AG04449 (cell line): ENCODE data around the gene WNT7A.

Experiments
- CTCF ChIA-PET: fragments of 350-600 bp; formaldehyde crosslinking; extraction: SDS; loops from one replicate; lab custom pipeline; 2021; ENCODE audit warnings: antibody characterized with exemption; lab: Yijun Ruan, JAX
- POLR2A ChIA-PET: fragments of 400-600, 350-600 bp; formaldehyde crosslinking; extraction: SDS; loops from one replicate; lab custom pipeline; 2020; ENCODE audit warnings: antibody characterized with exemption, inconsistent platforms; lab: Yijun Ruan, JAX
- DNase-seq: peaks from one replicate; pipeline ENCODE4 v3.0.0-alpha.2; 2010; ENCODE audit warnings: low read depth, low spot score
- H3K4me3 ChIP-seq: 2 replicates; pipeline ENCODE4 v1.5.1; 2011; ENCODE audit warnings: low read depth, mild to moderate bottlenecking, control low read depth, low read length
- CTCF ChIP-seq: IDR thresholded peaks from one replicate; pipeline ENCODE4 v1.5.1; 2011; ENCODE audit warnings: mild to moderate bottlenecking, moderate library complexity, low read length, control low read depth, inconsistent platforms; ENCODE audit not compliant: insufficient read depth; ENCODE audit errors: missing control alignments

The WNT7A gene

GRCh38 chr3:13786811-13787210 lies 93.1 kb downstream of the WNT7A start:
- no peak for DNase-seq
- no peak for TF ChIP-seq CTCF
- ChIA-PET POLR2A (no interaction called here), CTCF (no interaction called here)
- H3K4me3 ChIP-seq = no peak overlapping the region

GRCh38 chr3:13785853-13786436 lies 93.9 kb downstream of the WNT7A start:
- ChIA-PET CTCF (no interaction called here), POLR2A (no interaction called here)
- H3K4me3 ChIP-seq = no peak overlapping the region
- DNase-seq = no peak
- no peak for TF ChIP-seq CTCF

GRCh38 chr3:13785351-13785750 lies 94.5 kb downstream of the WNT7A start:
- no peak for DNase-seq
- POLR2A ChIA-PET = no interaction called here
- no peak for TF ChIP-seq CTCF
- CTCF ChIA-PET = no interaction called here
- H3K4me3 ChIP-seq = no peak overlapping the region

GRCh38 chr3:13783476-13783875 lies 96.4 kb downstream of the WNT7A start:
- CTCF ChIA-PET = no interaction called here
- POLR2A ChIA-PET = no interaction called here
- TF ChIP-seq CTCF = no peak
- H3K4me3 ChIP-seq = no peak overlapping the region
- DNase-seq = no peak

GRCh38 chr3:13782501-13782900 lies 97.4 kb downstream of the WNT7A start:
- ChIA-PET POLR2A (no interaction called here), CTCF (no interaction called here)

GRCh38 chr3:13781417-13781816 lies 98.5 kb downstream of the WNT7A start:
- no peak for DNase-seq
- ChIA-PET POLR2A (no interaction called here), CTCF (no interaction called here)
- no peak overlapping the region for H3K4me3 ChIP-seq
- TF ChIP-seq CTCF = no peak

More at GRCh38 chr3:13782501-13782900, 97.4 kb downstream of the WNT7A start:
- no peak for TF ChIP-seq CTCF
- DNase-seq = no peak
- no peak overlapping the region for H3K4me3 ChIP-seq
